Stimulated activated CD4-positive, alpha-beta T cell treated with anti-CD3 and anti-CD28 coated beads, Interleukin-12 subunit alpha, Interleukin-12 subunit beta, amount 100 ng/mL, for 24 hours (primary cell): ENCODE measurements around the gene PES1.
"Not testable (repeated sequence)": the region's sequence is repeated elsewhere in the genome, so short reads cannot be mapped to it uniquely, and the experiment has no call there.

ENCODE experiments used
- DNase-seq, 2 experiments: peaks; one replicate each; pipeline ENCODE4 v3.0.0-alpha.2; 2020; ENCODE audit warnings: low read depth in 2 of 2

The PES1 gene

DNA sequence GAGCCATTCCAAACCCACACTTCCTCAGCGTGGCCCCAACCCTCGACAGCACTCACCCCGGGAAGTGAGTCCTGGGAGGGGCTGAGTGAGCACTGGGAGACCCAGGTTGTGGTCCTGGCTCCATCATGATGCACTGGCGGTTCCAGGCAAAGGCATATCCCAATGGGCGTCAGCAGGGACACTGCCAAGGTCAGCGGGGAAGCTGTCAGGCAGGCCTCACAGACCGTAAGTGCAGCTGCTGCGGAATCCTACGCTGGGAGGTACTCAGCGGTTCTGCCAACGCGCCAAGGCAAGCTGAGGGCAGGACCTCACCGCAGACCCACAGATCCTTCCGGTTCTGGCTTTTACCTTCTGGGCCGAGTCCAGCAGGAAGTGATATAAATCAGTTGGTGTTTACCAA is 15.9 kb downstream of the PES1 start:
- DNase-seq = no peak

DNA sequence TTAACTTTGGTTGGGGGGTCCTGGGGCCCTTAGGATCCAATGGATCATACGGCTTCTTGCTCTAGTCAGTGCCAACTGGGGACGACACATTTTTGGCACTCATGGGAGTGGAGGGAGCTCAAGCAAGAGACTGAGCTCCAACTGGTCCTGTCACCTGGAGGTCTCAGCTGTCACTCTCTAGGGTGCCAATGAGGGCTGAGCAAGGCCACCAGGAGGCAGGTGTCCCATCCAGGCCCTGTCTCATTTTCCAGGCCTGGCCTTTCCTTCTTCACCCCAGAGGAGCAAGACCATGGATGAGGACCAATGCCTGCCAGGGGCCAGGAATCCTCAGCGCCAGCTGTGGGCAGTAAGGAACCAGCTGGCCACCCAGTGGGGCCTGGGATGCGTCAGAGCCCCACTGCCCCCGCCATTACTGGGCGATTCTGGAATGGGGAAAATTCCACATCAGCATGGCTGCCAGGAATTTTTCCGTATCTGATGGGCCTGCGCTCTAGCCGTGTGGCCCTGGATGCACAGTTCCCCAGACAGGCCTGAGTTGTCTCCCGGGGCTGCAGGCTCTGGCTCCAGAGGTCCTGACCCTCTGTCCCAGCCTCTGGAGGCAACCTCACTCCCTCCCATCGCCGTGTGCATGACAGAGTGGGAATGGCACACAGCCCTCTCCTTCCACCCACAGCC is 16.6 kb downstream of the PES1 start:
- DNase-seq = no peak

DNA sequence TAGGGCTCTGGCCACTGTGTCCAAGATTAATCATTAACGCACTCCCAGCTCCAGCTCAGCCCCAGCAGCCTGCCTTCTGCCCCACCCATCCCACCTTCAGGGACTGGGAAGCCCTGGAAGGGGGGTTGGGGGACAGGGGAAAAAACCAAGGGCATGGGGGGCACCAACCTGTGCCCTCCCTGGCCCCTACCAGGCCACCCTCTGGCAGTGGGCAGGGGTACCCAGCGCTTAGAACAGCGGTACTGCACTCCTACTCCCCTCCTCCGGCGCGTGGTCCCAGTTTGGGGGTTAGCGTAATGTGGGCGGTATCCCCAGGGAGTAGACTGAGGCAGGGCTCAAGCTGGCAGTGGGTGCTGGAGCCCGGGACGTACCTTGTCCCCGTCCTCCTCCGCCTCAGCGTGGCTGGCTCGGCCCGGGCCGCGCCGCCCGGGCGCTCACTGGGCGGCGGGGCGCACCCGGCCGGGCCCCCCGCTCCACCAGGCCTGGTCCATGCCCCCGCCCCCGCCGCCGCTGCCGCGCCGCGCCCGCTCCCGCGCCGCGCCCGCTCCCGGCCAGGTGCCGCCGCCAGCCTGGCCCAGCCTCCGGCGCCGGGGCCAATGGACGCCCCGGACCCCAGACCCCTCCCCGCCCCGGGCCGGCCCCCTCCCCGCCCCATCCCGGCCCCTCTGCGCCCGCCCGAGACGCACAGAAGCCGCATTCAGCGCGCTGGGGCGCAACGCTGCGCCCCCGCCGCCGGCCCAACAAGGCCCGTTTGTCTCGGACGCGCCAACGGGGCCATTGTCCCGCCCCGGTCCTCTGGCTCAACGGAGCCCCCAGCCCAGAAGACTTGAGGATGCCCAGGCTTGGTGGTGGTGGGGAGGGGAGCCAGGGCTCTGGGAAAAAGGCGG is 17.4 kb downstream of the PES1 start, which contains the start of gene GAL3ST1:
TSS of gene GAL3ST1 (minus strand) at position 571 of the 887 bp plus-strand sequence. CDS start 17,273 bp downstream, outside the sequence.
- no peak for DNase-seq

DNA sequence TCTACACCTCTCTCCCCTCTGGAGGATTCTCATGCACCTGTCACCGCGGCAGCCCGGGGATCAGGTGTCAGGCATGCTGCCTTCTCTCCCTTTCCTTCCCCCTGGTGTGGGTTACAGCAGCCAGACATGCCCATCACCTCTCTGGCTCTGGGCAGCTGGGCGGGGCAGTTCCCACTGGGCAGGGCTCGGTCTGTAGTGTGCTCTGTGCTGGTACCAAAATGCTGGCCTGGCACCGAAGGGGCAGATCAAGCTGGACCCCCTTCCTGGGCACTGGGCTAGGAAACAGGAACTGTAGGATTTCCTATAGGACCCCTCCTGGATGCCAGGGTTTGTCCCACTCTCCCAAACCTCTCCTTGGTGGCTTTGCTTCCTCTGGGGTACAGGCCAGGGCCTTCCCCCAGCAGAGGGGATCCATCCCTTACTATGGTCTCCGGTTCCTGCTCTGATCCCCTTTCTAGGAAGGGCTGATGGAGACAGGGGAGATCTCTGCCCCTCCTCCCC is 18.1 kb downstream of the PES1 start:
- no peak for DNase-seq

DNA sequence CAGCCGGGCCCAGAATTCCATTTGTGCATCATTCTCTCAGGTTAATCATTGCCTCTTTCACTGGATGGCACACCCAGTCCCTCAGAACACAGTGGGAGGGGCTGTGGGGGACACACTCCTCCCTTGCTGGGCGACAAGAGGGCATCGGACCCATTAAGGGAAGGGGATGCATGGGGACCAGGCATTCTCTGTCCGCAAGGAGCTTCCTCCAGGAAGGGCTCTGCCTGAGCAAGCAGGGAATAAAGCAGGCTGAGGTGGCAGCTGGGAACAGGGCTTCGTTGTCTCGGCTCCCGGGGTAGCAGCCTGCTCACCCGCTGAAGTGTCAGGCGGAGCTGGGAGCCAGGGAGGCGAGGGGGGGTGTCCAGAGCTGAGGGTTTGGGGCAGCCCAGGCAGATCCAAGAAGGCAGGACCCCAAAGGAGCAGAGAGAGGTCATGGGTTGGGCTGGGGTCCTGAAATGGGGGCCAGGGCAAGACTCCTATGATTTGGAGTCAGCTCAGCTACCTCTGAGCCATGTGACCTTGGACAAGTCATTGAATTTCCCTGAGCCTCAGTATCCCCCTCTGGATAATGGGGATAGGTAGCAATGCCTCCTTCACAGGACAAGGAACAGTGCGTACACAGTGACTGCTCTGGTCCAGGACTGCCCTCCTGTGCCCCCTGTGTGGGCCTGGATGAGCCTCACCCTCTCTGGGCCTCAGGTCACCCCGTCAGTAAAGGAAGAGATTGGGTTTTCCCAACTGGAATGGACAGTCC is 18.7 kb downstream of the PES1 start:
- DNase-seq = no peak

DNA sequence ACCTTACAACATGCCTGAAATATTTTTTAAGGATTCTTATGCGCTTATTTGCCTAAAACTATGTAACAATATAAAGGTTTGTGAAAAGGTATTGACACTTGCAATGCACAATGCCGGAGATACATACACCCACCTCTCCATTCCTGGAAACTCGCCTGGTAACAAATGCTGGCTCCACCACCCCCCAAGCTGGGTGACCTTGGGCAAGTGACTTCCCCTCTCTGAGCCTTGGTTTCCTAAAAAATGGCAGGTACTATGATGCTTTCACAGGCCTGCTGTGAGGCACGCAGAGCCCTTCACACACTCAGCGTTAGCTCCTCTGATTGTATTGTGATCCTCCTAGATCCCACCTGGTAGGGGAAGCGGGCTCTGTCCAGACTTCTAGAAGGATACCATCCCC is 19.5 kb downstream of the PES1 start:
- no peak for DNase-seq

DNA sequence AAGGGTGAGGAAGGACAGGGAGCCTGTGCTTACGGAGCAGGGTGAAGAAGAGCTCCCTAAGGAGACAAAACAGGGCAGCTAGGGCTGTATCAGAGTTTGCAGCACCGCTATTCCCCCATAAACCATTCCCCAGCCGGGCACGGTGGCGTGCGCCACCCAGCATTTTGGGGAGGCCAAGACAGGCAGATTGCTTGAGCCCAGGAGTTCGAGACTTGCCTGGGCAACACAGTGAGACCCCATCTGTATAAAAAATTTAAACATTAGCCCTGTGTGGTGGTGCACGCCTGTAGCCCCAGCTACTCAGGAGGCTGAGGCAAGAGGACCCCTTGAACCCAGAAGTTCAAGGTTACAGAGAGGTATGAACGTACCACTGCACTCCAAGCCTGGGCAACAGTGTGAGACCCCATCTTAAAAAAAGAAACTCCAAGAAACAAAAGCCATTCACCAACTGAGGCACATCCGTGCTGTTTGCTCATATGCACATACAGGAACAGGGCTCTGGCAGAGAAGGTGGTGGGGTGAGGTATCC is 22.0 kb downstream of the PES1 start:
- DNase-seq = no peak

DNA sequence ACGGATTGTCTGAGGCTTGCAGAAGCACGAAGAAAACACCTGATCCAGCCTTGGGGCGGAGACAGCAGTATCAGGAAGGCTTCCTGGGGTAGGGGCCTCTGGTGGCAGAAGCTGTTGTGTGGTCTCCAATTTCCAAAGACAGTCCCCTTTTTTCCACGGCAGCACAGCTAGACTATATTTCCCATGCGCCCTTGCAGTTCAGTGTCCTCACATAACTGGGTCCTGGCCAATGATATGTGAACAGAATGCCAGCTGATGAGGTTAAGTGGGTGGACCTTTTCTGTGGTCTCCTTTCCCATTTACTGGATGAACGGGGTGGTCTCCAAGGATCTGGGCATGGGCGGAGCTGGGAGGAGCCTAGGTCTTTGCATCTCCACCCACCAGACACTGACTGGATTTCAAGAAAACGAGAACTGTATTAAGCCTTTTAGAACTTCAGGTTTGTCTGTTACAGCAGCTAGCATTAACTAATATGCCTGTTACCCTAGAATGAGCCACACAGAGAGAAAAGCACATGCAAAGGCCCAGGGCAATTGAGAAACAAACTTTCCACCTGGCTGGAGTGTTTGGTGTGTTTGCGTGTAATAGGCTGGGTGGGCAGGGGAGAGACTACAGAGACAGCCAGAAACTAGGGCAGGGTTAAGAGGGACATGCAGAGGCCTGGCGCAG is 23.4 kb downstream of the PES1 start:
- no peak for DNase-seq

DNA sequence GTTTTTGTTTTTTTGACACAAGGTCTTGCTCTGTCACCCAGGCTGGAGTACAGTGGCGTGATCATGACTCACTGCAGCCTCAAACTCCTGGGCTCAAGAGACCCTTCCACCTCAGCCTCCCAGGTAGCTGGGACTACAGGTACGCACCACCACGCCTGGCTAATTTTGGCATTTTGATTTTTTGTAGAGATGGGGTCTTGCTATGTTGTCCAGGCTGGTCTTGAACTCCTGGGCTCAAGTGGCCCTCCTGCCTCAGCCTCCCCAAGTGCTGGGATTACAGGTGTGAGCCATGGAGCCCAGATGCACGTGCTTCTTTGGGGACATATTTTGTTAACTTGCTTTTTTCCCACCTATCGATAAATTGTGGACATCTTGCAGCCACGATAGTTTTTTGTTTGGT is 24.4 kb downstream of the PES1 start:
- DNase-seq = not testable (repeated sequence)

DNA sequence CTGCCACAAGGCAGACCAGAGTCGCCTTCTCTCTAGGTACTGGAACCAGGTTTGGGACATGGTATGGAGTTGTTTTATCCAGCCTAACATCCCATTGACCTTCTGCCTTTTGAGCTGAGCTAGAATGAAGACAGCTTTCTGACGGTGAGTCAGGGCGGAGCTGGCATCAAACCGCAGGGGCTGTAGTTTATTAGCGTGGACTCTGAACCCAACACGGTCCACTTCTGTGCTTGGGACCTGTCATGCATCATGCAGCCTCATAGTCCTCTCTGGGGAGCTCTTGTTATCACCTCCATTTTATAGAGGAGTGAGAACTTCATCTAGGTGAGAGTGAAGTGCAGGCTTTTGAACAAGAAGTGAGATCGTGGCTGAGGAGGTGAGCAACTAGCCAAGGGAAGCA is 25.6 kb downstream of the PES1 start:
- no peak for DNase-seq

DNA sequence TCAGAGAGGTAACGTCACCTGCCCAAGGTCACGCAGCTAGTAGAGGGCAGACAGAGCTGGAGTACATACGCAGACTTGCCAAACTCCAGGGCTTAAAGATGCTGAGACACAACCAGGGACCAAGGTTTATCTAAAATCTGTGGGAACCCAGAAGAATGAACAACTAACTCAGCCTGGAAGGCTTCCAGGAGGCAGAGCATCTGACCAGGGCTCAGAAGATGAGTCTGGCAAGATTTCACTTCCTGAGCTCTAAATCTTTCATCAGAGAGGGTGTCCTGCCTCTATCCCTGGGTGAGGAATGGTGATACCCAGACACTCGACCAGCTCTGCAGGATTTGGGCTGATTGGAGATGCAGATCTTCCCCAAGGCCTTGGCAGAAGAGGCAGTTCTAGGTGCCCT is 26.4 kb downstream of the PES1 start:
- DNase-seq = no peak

DNA sequence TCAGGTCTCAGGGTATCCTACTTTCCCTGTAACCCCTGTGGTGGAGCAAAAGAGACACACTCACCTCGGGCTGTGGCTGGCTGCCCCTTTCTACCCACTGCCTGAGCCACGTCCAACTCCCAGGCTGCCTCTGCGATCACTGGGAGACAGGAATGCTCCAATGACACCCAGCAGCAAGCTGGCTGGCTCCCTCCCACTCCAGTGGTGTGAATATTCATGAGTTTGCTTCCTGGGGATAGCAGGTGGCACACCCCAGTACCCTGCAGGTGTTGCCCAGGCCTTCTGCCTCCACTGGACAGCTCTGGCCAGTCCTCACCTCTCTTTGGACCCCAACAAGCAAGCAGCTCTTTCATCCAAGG is 27.0 kb downstream of the PES1 start:
- no peak for DNase-seq

DNA sequence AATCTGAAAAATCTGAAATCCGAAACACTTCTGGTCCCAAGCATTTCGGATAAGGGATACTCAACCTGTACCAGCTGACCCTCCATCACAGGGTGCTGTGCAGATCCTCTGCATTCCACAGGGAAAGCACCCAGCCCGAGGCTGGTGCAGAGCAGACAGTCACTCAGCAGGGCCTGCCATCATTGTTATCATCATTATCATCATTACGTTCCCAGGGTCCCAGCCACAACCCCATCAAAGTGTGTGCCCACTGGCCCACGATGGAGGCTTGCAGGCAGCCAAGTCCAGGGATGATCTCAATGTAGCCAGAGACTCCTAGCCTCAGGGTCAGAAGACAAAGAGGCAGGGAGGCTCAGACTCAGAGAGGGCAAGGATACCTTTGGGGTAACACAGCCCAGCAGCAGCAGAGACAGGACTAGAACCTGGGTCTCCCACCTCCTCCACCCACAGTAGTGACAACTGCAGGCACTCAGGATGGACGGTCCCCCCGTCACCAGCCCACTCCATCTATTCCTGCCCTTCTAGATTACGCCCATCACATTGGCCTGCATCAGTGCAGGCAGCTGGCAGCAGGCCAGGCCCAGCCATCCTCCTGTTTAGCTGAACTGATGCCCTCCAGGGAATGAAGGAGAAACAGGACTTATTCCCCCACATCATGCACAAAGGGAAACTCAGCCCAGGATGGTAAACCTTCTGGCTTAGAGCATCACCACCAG is 27.5 kb downstream of the PES1 start:
- DNase-seq = no peak

DNA sequence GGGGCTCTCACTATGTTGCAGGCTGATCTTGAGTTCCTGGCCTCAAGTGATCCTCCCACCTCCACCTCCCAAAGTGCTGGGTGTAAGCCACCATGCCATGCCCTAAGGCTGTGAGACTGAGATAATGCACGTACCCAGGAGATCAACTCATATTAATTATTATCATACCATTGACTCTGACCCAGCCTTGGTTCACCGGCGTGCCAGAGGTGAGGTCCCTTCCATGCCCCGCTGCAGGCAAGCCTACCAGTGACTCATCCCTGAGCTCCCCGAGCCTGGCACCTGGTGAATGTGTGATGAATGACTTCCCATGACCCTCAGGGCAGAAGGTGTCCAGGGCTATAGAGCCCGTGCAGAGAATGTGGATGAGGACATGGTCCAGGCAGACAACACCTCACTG is 29.3 kb downstream of the PES1 start:
- no peak for DNase-seq

DNA sequence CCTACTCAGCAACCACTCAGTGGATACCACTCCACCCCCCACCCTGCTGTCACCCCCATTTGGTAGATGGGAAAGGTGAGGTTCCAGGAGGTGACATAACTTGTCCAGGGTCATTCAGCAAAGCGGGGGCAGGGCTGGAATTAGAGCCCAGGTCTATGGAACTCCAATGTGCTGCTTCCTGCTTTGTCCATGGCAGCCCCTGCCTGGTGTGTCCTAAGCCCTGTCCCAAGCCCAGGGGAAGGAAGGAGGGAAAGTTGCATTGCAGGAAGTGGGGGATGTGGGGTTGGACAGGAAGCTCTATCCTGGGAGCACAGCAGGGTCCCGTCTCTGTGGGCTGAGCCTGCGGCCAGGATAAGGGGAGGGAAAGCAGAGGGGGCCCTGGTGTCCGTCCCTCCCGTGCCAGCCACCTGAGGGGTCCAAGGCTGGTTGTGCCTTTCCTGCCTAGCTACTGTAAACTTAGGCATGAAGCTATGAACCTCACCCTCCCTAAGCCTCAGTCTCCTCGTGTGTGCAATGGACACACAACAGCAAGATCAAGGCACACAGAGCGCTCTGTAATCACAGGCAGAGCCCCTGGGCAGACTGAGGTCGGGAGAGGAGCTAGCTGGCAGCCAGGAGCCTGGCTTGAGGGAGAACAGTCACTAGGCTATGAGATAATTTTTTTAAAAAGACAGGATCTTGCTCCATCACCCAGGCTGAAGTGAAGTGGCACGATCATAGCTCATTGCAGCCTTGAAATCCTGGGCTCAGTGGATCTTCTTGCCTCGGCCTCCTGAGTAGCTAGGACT is 30.1 kb downstream of the PES1 start:
- DNase-seq = no peak

DNA sequence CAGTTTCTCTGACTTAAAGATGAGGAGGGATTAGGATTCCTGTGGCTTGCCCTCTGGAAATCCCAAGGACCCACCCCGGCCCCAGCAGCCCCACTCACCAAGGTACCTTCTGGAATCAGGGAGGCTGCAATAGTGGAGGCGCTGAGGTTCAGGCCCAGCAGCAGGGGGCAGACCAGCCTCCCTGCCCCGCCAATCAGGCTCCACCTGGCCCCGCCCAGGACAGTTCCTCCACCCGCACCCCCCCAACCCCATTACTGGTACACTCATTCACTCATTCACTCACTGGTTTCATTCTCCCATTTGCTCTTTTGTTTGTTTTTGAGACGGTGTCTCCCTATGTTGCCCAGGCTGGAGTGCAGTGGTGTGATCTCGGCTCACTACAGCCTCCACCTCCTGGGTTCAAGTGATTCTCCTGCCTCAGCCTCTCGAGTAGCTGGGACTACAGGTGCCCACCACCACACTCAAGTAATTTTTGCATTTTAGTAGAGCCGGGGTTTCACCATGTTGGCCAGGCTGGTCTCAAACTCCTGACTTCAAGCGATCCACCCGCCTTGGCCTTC is 31.0 kb downstream of the PES1 start:
- not testable (repeated sequence) for DNase-seq

DNA sequence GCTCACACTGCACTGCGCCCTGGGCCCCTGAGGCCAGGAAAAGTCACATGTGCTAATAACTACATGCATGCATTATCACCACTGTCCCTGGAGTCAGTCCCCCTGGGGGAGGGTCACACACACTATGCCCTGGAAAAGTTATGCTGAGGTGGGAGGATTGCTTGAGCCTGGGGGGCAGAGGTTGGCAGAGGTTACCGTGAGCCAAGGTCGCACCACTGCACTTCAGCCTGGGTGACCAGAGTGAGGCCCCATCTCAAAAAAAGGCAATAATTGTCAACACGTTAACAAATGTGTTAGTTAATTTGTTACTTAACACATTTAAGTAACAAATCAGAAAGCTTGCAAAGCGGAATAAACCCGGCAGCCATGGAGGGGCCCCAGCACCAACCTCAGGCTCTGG is 31.8 kb downstream of the PES1 start:
- DNase-seq = no peak

DNA sequence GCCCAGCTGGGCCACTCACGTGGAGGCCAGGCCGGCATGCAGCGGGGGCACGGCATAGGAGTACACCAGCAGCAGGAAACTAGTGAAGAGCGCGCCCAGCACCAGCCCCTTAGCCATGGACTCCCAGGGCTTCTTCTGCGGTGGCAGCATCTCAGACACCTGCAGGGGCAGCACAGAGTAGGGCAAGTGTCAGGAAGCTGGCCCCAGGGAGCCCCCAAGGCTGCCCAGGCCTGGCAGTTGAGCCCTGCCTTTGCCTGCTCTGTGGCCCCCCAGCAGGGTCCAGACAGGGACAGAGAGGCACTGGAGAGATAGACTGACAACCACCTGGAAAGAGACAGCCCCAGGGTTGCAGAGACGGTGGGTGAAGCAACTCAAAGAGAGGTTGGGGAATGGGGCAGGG is 34.5 kb downstream of the PES1 start:
- no peak for DNase-seq

DNA sequence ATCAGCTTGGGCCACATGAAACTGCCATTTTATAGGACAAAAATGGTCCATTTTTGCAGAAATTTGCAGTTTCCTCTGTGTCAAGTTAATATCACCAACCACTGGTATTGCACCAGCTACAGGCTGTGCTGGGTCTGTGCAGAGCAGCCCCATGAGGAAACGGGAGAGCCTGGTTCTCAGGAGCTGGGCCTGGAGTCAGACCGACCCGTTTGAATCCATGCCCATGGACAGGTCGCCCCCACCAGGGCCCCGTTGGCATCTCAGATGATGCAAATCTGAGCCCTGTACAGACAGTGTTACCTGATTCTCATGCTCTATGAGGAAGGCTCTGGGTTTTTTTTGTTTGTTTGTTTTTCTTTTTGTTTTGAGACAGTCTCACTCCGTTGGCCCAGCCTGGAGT is 35.3 kb downstream of the PES1 start:
- DNase-seq = no peak
